Kidney capillary endothelial cell (primary cell): ENCODE results near the gene LCE3E.
"Not testable (repeated sequence)": the region's sequence is repeated elsewhere in the genome, so short reads cannot be mapped to it uniquely, and the experiment has no call there.

Experiments used
- DNase-seq: peaks from one replicate; pipeline ENCODE4 v3.0.0-alpha.2; 2018; ENCODE audit warnings: low spot score

LCE3E gene

GRCh38 chr1:152566681-152567080 lies at the start of gene LCE3E:
Gene LCE3E, minus strand, starts transcription at chr1:152566780. Its CDS starts 572 bp downstream, at chr1:152566208.
- no peak for DNase-seq

DNA sequence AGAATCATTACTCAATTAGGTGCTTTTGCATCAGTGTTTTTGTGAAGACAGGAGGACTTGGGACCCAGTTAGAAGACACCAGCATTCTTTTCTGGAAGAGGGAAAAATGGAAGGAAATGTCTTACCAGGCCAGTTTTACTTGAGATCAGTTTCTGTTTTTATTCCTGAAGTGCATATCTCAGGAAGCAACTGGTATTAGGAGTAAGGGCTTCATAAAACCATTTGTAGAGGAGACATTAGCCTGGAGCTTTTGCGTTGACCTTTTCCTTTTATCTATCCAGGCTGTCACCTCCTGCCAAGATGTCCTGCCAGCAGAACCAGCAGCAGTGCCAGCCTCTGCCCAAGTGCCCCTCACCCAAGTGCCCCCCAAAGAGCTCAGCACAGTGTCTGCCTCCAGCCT lies 46.9 kb upstream of the LCE3E start, which contains the start of gene LCE3B:
LCE3B (plus strand) TSS at position 301 of the 400 bp plus-strand sequence; CDS start at position 301, 0 bp downstream.
- DNase-seq, result no peak

GRCh38 chr1:152599934-152600333 lies 33.4 kb upstream of the LCE3E start, which contains the start of gene LCE3C:
Gene LCE3C, plus strand, starts transcription at chr1:152600234. Its CDS starts 498 bp downstream, at chr1:152600732.
- DNase-seq, result no peak

DNA sequence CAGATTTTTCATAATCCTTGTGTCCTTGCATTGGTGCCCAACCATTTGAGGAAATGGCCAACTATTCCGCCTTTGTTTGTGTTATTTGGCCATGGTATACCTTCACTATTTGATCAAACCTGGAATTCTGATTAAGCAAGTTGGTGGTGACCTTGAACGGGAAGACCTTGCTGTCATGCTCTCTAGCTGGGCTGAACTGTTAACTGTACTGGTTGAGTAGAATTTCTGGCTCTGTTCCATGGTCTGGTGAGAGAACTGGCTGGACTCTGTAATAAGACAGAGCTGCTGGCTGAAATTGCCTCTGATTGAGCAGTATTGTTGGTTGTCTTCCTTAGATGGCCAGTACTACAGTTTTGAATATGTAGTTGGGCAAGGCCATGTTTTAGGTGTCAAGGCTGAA lies 30.4 kb upstream of the LCE3E start:
- no peak for DNase-seq

- no peak for DNase-seq
Observed at GRCh38 chr1:152585586-152585985, 19.0 kb upstream of the LCE3E start.

DNA sequence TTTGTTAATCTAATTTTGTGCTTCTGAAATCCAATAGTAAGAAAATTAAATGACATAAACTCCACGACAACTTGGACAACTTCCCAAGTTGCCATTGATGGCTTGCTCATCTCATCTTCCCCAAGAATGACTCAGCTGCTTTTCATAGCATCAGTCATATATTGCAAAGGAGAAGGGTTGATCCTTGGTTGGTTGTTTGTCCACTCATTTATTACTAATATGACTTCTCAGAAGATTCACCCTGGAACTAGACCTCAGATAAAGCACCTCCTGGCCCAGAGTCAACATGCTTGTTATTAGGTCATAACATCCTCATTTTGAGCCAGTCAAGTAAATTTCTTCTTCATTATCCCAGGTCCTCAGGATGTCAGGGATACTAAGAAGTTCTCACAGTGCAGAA lies 16.1 kb upstream of the LCE3E start:
- DNase-seq, result no peak

- no peak for DNase-seq
Observed at GRCh38 chr1:152580433-152580832, 13.9 kb upstream of the LCE3E start, which contains the start of gene LCE3D. Gene LCE3D, minus strand, starts transcription at chr1:152580516. Its CDS starts 580 bp downstream, at chr1:152579936.

GRCh38 chr1:152579526-152579925 lies 12.9 kb upstream of the LCE3E start:
- DNase-seq, result not testable (repeated sequence)

DNA sequence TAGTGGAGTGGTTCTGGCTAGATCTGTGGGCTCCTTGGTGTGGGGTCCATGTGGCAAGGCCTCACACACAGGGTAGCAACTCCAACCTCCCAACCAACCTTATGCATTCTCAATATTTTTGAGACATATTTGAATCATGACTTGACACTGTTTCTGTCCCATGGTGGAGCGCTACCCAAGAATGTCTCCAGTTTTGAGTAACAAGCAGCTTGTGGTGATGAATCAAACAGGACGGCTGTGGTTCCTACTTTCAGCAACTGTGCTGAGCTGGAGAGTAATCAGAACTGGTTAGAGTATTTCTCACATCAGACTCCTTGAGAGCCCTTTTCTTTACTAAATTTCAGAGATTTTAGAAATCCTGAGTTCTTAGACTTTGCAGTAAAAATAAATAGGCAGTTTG lies 10.6 kb upstream of the LCE3E start:
- DNase-seq, result no peak

DNA sequence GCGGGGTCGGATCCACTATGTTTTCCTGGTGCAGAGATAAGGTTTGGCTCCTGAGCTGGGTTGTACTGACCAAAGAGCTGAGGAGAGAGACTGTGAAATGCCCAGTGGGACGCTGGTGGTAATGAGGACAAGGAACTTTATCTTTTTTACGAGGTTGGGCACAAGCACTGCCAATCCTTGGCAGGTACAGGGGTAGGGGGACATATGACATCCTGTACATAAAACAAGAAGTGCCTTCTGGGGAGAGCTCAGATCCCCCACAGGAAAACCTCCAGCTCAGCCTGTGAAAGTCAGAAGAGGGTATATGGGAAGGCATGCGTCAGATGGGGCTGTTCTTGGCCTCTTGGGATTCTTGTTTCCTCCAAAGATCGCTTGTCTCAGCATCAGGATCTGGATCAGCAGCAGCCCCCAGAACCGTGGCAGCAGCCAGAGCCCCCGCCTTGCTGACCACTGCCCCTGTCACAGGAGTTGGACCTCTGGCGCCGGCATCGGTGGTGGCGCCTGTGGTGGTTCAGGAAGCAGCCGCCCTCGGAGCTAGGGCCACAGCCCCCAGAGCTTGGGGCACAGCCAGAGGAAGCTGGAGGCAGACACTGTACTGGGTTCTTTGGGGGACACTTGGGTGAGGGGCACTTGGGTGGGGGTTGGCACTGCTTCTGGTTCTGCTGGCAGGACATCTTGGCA lies 905 bp downstream of the LCE3E start:
- no peak for DNase-seq

DNA sequence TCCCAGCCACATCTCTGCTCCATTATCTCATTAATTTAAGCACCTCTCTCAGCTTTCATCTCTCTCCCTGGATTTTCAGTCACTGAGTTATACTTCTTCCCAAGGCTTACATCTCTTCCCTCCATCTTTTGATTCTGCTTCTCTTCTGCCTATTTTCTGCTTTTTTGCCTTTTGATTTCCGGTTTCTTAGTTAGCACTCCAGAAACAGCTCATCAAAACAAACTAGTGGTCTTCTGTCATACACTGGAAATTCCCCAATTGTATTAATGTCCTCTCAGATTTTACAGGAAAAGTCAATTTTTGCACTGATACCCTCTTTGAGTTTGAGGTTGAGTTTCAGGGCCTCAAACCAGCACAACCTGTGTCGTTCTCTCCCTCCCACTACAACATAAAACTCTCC lies 1.5 kb downstream of the LCE3E start:
- DNase-seq, result no peak

GRCh38 chr1:152548358-152548757 lies 18.2 kb downstream of the LCE3E start:
- not testable (repeated sequence) for DNase-seq

- DNase-seq, result no peak
Observed at GRCh38 chr1:152546704-152547103, 19.9 kb downstream of the LCE3E start.

GRCh38 chr1:152543820-152544219 lies 22.8 kb downstream of the LCE3E start:
- no peak for DNase-seq

- no peak for DNase-seq
Observed at GRCh38 chr1:152539901-152540300, 26.7 kb downstream of the LCE3E start.

DNA sequence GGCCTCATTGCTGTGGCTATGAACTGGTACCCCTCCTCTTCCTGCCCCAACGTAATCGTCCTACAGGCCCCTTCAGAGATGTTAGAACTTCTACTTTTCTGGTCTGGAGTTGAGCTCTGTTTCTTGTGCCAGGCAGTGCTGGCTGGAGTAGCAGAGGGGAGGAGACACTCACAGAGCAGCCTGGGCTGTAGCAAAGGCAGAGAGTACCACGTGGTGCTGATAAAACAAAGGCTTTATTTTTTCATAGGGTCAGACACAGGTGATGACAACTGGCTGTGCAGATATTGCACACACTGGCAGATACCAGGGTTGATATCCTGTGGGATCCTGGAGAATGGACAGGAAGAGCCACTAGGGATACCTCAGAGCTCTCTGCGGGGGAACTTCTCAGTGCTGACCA lies 29.1 kb downstream of the LCE3E start:
- no peak for DNase-seq

DNA sequence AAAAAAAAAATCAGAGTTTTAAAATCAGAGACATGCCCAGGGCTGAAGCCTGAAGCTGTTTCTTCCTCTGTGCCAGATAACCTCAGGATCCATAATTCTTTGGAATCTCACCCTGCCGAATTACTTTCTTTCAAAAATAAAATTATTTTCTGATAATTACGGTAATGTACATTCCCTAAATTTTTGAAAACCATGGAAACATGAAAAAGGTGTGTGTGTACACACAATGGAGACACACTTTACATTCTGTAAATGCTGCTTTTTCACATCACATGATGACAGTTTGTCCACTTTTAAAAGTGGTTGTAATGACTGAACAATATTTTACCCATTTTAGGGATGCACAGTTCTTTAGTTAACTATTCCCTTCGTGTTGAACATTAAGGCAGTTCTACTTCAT lies 30.8 kb downstream of the LCE3E start:
- no peak for DNase-seq

DNA sequence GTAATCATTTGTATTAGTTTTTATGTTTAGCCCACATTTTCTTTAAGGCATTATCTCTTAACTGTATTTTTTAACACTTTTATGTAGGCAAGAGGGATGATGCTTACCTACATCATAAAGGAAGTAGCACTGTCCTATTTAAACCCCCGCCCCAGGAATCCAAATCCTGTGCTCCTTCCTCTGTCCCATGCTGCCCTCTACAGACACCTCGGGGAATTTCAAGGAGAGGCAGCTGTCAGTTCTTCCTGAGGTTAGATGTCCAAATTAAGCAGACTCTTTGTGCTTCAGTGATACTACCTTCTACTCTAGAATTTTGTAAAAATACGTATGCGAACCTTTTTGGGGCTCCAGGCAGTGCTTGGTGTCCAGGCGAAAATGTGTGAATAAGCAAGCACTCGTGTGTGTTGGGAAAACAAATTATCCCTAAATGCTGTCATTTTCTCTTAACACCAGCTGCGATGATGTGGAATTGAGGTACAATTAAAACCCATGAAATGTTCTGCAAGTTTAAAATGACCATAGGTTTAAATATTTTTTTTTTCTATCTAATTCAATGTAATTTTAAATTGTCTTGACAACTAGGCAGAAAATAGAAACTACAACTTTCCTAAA lies 33.1 kb downstream of the LCE3E start:
- DNase-seq, result peak; percentile 24

DNA sequence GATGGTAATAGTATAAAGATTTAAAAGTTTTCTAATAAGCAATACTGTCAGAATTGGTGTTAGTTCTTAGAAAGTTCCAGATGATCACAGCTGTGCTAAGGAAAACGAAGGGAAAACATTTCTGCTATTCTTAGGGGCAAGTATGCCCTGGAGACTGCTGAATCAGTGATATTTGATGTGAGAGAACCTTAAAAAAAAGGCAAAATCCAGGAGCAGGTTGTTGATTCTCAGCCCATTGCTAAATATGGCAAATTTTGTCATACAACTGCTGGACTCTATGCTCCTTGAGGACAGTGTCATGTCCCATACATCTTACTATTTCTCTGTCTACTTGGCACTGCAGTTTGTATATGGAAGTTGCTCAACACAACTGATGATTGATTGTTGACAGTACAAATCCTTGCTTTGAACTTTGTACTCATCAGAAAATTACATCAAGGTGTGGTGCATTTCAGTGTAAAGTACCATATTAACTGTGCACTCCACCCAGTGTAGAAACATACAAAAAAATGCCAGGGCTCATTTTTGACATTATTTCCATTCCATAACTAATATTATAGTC lies 41.4 kb downstream of the LCE3E start:
- DNase-seq, result no peak

DNA sequence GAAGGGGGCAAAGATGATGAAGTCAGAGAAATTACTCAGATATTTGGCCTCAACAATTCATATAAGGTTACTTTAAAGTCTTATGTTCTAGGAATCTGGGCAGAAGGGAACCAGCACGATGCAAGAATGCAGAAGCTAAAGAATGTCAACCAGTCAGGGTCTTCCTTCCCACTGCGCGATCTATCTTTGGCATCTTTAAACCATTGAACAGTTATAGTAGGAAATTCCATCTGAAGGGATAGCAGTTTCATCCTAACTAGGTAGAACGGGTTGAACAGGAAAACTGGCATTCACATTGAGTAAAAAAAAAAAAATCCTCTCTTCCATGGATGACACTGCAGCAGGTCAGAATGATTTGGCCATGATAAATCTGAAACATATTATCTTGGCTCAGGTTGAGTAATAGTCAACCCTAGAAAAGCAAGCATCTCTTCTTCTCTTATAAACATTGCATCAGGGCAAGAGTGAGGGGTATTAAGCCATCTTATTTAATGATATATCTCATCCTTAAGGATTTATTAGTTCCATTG lies 46.0 kb downstream of the LCE3E start:
- DNase-seq, result no peak

- DNase-seq, result no peak
Observed at GRCh38 chr1:152519851-152520250, 46.7 kb downstream of the LCE3E start.

DNA sequence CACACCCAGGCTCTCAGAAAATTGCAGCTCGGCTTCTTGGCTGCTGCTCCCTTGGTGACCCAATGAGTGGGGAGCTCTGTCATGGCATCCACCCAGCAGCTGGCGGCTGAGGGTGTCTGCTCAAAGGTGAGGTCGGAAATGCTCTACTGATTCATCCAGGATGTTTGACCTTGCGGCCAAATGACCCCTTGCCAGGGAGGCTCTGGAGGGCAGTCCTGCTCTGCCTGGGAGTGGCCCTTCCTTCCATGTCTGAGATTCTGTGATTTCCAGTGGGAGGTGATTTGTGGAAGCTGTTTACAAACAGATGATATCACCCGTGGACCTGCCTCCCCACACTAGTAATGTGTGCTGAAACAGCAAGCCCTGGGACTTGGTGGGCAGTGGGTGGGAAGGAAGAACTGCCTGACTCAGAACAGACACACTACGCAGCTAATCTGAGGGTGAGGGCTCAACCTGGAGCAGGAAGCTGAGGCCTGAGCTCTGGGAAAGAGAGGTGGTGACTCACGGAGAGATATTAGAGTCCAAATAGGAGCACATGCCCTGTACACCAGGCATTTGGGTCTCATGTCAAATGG lies 49.3 kb downstream of the LCE3E start:
- peak; percentile 47 for DNase-seq

DNA sequence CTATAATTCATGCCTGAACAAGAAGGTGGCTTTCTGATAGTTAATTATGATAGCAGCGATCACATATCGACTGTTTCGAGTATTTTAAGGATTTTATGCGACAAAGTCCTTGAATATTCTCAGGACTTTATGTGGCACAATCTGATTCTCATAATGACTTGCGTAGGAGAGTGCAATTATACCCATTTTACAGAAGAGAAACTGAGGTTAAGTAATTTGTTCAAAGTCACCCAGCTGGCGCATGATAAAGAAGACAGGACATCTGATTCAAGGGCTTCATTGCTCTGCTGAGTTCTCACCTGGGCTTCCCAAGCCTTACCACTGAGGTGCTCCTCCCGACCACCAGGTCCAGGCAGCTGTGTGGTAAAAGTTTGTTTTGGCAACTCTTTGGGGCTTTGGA lies 50.5 kb downstream of the LCE3E start:
- DNase-seq, result no peak
